GM23338 (cell line): ENCODE data around the gene KCNAB1. TPM values are rescaled to one million over a fixed set of nuclear protein-coding genes. Genes with fewer than 3 reads are reported as not detected.

Source experiments
- ATAC-seq: fragments of 200-7000 bp; cut with Tn5 transposase; 3 replicates; pipeline ENCODE4 v1.9.1; 2020
- DNase-seq: peaks from one replicate; pipeline ENCODE4 v3.0.0-alpha.2; 2015; ENCODE audit warnings: low spot score
- H2AFZ ChIP-seq: fragments of 200-600 bp; sonication (generic); 2 replicates; pipeline ENCODE4 v1.8.0; 2016; ENCODE audit warnings: antibody characterized with exemption, mild to moderate bottlenecking, moderate library complexity
- H3F3A ChIP-seq: fragments of 200-600 bp; sonication (generic); replicated peaks from 2 replicates; pipeline ENCODE4 v1.8.0; 2017; ENCODE audit warnings: antibody characterized with exemption, mixed run types, low read depth
- H3K27ac ChIP-seq: fragments of 200-600 bp; sonication (generic); 2 replicates; pipeline ENCODE4 v1.6.1; 2016; ENCODE audit warnings: low read depth
- H3K27me3 ChIP-seq: fragments of 200-600 bp; sonication (generic); 2 replicates; pipeline ENCODE4 v1.8.0; 2016; ENCODE audit warnings: mild to moderate bottlenecking, mixed run types, moderate library complexity; ENCODE audit not compliant: insufficient read depth
- H3K36me3 ChIP-seq: fragments of 200-600 bp; sonication (generic); 2 replicates; pipeline ENCODE4 v1.8.0; 2016; ENCODE audit warnings: mild to moderate bottlenecking; ENCODE audit not compliant: insufficient read depth
- H3K4me1 ChIP-seq: fragments of 200-600 bp; sonication (generic); 2 replicates; pipeline ENCODE4 v1.8.0; 2016; ENCODE audit warnings: mild to moderate bottlenecking, moderate library complexity; ENCODE audit not compliant: insufficient read depth
- H3K4me2 ChIP-seq: fragments of 200-600 bp; sonication (generic); 2 replicates; pipeline ENCODE4 v1.7.1; 2017; ENCODE audit warnings: mixed run types
- H3K4me3 ChIP-seq: fragments of 200-600 bp; sonication (generic); 2 replicates; pipeline ENCODE4 v1.6.1; 2016; ENCODE audit warnings: mixed run types
- H3K79me2 ChIP-seq: fragments of 200-600 bp; sonication (generic); replicated peaks from 2 replicates; pipeline ENCODE4 v1.8.0; 2017; ENCODE audit warnings: mild to moderate bottlenecking; ENCODE audit not compliant: insufficient read depth
- H3K9me2 ChIP-seq: fragments of 200-600 bp; sonication (generic); 2 replicates; pipeline ENCODE4 v1.8.0; 2017; ENCODE audit not compliant: insufficient read depth
- H4K20me1 ChIP-seq: fragments of 200-600 bp; sonication (generic); replicated peaks from 2 replicates; pipeline ENCODE4 v1.8.0; 2017; ENCODE audit warnings: mild to moderate bottlenecking; ENCODE audit not compliant: insufficient read depth
- H3K27ac Mint-ChIP-seq: 2 replicates; pipeline ENCODE4 v1.8.0; 2020; ENCODE audit warnings: inconsistent platforms, mild to moderate bottlenecking, moderate library complexity, mixed read lengths
- H3K27me3 Mint-ChIP-seq: 3 replicates; pipeline ENCODE4 v1.8.0; 2022; ENCODE audit warnings: low read depth, mild to moderate bottlenecking, moderate library complexity, mixed read lengths, inconsistent platforms; ENCODE audit not compliant: insufficient read depth, poor library complexity
- H3K36me3 Mint-ChIP-seq: 3 replicates; pipeline ENCODE4 v1.8.0; 2021; ENCODE audit warnings: low read depth, mild to moderate bottlenecking, inconsistent platforms, moderate library complexity, mixed read lengths
- H3K4me1 Mint-ChIP-seq: 3 replicates; pipeline ENCODE4 v1.8.0; 2020; ENCODE audit warnings: mild to moderate bottlenecking, inconsistent platforms, mixed read lengths
- H3K4me3 Mint-ChIP-seq: 3 replicates; pipeline ENCODE4 v1.8.0; 2021; ENCODE audit warnings: moderate library complexity, mild to moderate bottlenecking, inconsistent platforms, mixed read lengths
- H3K9me3 Mint-ChIP-seq: 3 replicates; pipeline ENCODE4 v1.8.0; 2020; ENCODE audit warnings: moderate library complexity, mild to moderate bottlenecking, inconsistent platforms, mixed read lengths
- CREB1 ChIP-seq: fragments of 250-450 bp; sonication (Bioruptor Pico); IDR thresholded peaks from 2 replicates; pipeline ENCODE4 v1.5.0; 2020; ENCODE audit warnings: low read depth, mild to moderate bottlenecking, moderate library complexity
- EZH2 ChIP-seq: fragments of 200-600 bp; sonication (generic); IDR thresholded peaks from one replicate; pipeline ENCODE4 v1.8.0; 2017; ENCODE audit warnings: antibody characterized with exemption, mild to moderate bottlenecking, low read depth; ENCODE audit not compliant: unreplicated experiment
- JUNB ChIP-seq: IDR thresholded peaks from one replicate; pipeline ENCODE4 v1.6.1; 2016; ENCODE audit warnings: antibody characterized with exemption; ENCODE audit not compliant: unreplicated experiment
- NANOG ChIP-seq: IDR thresholded peaks from 2 replicates; pipeline ENCODE4 v1.6.1; 2016; ENCODE audit warnings: antibody characterized with exemption, borderline replicate concordance
- polyA plus RNA-seq: library from polyadenylated mRNA; unstranded; fragments of >200 nt; fragmentation: Nextera tagmentation; extraction: Ambion mirVana; gene quantifications from 2 replicates; pipeline ENCODE4 v1.2.1, GENCODE V29; 2016
- total RNA-seq: library from RNA; depleted of rRNA; stranded (reverse); fragments of >200 nt; shearing (Covaris generic); gene quantifications from 2 replicates; pipeline ENCODE4 v1.2.3, GENCODE V29; 2014
- TF ChIP-seq, protein P1 (sequence below): fragments of 250-450 bp; sonication (Bioruptor Pico); IDR thresholded peaks from 2 replicates; pipeline ENCODE4 v1.5.0; 2020; ENCODE audit warnings: mild to moderate bottlenecking, moderate library complexity
- TF ChIP-seq, protein P2 (sequence below), 2 experiments: fragments of 200-600 bp in 1 of 2; sonication (generic) in 1 of 2; conservative IDR thresholded peaks; 2 replicates each; pipeline versions ENCODE4 v1.5.1 to v1.6.1; 2016 to 2017; ENCODE audit warnings: antibody characterized with exemption in 2 of 2, low read depth in 2 of 2, mild to moderate bottlenecking in 2 of 2, moderate library complexity in 1 of 2

KCNAB1 gene
- total and polyA plus RNA-seq, 2 experiments from 2014 or later, result 0.69 to 2.6 TPM

DNA sequence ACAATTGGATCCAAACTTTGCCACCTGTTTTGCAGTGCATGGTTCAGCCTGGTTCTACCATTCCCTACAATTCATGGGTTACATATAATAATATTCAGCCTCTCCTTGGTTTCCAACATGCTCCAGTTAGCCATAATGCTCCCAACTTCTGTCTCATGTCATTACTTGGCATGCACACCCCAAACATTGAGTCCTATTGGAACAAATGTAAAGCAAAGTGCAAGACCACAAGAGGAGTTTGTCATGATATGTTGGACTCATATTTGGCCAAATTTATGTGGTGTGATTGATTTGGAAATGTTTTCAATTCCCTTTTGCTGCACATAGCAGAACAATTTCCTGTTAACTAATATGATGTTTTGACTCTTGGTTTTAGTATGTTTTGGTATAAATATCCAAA is 50.2 kb downstream of the KCNAB1 start (continued):
- TF ChIP-seq, protein P1, sequence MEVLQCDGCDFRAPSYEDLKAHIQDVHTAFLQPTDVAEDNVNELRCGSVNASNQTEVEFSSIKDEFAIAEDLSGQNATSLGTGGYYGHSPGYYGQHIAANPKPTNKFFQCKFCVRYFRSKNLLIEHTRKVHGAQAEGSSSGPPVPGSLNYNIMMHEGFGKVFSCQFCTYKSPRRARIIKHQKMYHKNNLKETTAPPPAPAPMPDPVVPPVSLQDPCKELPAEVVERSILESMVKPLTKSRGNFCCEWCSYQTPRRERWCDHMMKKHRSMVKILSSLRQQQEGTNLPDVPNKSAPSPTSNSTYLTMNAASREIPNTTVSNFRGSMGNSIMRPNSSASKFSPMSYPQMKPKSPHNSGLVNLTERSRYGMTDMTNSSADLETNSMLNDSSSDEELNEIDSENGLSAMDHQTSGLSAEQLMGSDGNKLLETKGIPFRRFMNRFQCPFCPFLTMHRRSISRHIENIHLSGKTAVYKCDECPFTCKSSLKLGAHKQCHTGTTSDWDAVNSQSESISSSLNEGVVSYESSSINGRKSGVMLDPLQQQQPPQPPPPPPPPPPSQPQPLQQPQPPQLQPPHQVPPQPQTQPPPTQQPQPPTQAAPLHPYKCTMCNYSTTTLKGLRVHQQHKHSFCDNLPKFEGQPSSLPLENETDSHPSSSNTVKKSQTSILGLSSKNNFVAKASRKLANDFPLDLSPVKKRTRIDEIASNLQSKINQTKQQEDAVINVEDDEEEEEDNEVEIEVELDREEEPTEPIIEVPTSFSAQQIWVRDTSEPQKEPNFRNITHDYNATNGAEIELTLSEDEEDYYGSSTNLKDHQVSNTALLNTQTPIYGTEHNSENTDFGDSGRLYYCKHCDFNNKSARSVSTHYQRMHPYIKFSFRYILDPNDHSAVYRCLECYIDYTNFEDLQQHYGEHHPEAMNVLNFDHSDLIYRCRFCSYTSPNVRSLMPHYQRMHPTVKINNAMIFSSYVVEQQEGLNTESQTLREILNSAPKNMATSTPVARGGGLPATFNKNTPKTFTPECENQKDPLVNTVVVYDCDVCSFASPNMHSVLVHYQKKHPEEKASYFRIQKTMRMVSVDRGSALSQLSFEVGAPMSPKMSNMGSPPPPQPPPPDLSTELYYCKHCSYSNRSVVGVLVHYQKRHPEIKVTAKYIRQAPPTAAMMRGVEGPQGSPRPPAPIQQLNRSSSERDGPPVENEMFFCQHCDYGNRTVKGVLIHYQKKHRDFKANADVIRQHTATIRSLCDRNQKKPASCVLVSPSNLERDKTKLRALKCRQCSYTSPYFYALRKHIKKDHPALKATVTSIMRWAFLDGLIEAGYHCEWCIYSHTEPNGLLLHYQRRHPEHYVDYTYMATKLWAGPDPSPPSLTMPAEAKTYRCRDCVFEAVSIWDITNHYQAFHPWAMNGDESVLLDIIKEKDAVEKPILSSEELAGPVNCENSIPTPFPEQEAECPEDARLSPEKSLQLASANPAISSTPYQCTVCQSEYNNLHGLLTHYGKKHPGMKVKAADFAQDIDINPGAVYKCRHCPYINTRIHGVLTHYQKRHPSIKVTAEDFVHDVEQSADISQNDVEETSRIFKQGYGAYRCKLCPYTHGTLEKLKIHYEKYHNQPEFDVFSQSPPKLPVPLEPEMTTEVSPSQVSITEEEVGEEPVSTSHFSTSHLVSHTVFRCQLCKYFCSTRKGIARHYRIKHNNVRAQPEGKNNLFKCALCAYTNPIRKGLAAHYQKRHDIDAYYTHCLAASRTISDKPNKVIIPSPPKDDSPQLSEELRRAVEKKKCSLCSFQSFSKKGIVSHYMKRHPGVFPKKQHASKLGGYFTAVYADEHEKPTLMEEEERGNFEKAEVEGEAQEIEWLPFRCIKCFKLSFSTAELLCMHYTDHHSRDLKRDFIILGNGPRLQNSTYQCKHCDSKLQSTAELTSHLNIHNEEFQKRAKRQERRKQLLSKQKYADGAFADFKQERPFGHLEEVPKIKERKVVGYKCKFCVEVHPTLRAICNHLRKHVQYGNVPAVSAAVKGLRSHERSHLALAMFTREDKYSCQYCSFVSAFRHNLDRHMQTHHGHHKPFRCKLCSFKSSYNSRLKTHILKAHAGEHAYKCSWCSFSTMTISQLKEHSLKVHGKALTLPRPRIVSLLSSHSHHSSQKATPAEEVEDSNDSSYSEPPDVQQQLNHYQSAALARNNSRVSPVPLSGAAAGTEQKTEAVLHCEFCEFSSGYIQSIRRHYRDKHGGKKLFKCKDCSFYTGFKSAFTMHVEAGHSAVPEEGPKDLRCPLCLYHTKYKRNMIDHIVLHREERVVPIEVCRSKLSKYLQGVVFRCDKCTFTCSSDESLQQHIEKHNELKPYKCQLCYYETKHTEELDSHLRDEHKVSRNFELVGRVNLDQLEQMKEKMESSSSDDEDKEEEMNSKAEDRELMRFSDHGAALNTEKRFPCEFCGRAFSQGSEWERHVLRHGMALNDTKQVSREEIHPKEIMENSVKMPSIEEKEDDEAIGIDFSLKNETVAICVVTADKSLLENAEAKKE, result no peak
- TF ChIP-seq EZH2 (no peak), CREB1 (CRISPR knock-in tag) (no peak), NANOG (no peak)
- TF ChIP-seq, protein P2, sequence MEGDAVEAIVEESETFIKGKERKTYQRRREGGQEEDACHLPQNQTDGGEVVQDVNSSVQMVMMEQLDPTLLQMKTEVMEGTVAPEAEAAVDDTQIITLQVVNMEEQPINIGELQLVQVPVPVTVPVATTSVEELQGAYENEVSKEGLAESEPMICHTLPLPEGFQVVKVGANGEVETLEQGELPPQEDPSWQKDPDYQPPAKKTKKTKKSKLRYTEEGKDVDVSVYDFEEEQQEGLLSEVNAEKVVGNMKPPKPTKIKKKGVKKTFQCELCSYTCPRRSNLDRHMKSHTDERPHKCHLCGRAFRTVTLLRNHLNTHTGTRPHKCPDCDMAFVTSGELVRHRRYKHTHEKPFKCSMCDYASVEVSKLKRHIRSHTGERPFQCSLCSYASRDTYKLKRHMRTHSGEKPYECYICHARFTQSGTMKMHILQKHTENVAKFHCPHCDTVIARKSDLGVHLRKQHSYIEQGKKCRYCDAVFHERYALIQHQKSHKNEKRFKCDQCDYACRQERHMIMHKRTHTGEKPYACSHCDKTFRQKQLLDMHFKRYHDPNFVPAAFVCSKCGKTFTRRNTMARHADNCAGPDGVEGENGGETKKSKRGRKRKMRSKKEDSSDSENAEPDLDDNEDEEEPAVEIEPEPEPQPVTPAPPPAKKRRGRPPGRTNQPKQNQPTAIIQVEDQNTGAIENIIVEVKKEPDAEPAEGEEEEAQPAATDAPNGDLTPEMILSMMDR (conservative IDR thresholded peaks at IDR 0.05; ENCODE audit: low read depth in 2 of 2), result no peak

DNA sequence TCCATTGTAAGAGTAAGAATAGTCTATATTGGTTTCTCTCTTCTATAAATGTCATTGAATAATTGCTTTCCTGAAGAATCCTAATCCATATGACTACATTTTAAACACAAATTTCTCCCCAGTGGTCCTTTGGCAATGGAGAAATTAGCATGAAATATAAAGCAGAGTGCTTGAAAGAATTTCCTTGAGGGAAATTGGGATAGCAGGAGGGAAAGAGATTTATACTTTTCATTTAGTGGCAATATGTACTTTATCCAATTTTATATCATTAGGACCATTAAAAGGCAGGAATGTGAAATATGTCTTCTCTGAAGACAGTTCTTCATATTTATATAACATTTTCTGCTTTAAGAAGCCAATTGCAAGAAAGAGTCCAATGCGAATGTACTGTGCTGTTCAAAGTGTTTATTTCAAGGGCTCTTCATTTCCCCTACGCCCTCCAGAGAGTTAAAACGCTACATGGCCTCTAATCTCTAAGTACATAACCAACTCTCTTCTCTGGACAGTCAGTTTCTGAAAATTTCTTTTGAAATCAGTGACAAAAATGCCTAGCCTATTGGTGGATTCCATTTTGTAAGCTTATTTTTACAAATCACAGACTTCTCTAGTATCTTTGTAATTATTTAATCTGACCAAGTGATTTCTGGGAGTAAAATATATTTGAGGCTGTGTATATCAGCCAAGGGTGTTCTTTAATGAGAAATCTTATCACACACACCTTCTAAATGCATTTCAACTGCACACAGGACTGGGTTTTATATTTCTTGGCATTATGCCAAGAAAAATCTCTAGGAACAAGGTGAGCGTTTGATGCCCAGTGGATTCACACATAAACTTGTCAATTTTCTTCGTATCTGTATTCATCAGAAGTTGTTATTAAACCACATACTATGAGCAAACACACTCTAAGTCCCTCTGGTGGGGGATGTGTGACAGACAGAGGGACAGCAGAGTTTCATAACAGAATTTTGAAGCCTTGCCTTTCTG is 51.2 kb downstream of the KCNAB1 start:
- DNase-seq, result no peak
- H3K27me3 Mint-ChIP-seq, result peaks cover 2% of the 10 kb centered on the region
- Histone ChIP-seq H3K4me2 (no peak overlapping the region), H3K27me3 (no peaks in the 10 kb centered on the region), H3K27ac (no peak overlapping the region), H4K20me1 (no peaks in the 10 kb centered on the region), H3K4me1 (no peaks in the 10 kb centered on the region), H3K9me2 (0 out of 2 replicates have a peak, but pooled peaks cover 3% of the 10 kb centered on the region), H3K36me3 (no peaks in the 10 kb centered on the region), H3K79me2 (no peaks in the 10 kb centered on the region), H3F3A (no peaks in the 10 kb centered on the region), H2AFZ (no peak overlapping the region), H3K4me3 (no peak overlapping the region)
- no peak for ATAC-seq
- H3K36me3 Mint-ChIP-seq, result no peaks in the 10 kb centered on the region
- H3K4me3 Mint-ChIP-seq, result no peak overlapping the region
- no peak overlapping the region for H3K27ac Mint-ChIP-seq
- no peaks in the 10 kb centered on the region for H3K9me3 Mint-ChIP-seq
- H3K4me1 Mint-ChIP-seq, result no peaks in the 10 kb centered on the region
- TF ChIP-seq, protein P1, result no peak
- TF ChIP-seq CREB1 (CRISPR knock-in tag) (no peak), JUNB (no peak)
